Mucosa of rectum (tissue), 2 donors: ENCODE data around the gene LZTS3.

Experiments used
- H3K27ac ChIP-seq, 2 donors: one replicate each; pipeline ENCODE4 v1.7.0; 2013; ENCODE audit warnings: inconsistent platforms in 2 of 2, low read depth in 2 of 2, low read length in 2 of 2
- H3K27me3 ChIP-seq, 2 donors: one replicate each; pipeline ENCODE4 v1.7.0; 2013; ENCODE audit warnings: low read length in 2 of 2; ENCODE audit not compliant: control insufficient read depth in 2 of 2, insufficient read depth in 2 of 2
- H3K36me3 ChIP-seq, 2 donors: one replicate each; pipeline ENCODE4 v1.7.0; 2013; ENCODE audit warnings: low read length in 2 of 2; ENCODE audit not compliant: control insufficient read depth in 2 of 2, insufficient read depth in 2 of 2
- H3K4me1 ChIP-seq, 2 donors: one replicate each; pipeline ENCODE4 v1.7.0; 2013; ENCODE audit warnings: low read length in 2 of 2, mild to moderate bottlenecking in 1 of 2; ENCODE audit not compliant: control insufficient read depth in 2 of 2, insufficient read depth in 2 of 2
- H3K4me3 ChIP-seq, 2 donors: one replicate each; pipeline ENCODE4 v1.7.0; 2013; ENCODE audit warnings: low read length in 2 of 2
- H3K9ac ChIP-seq, 2 donors: one replicate each; pipeline ENCODE4 v1.7.0; 2013; ENCODE audit warnings: low read length in 2 of 2, low read depth in 1 of 2, mild to moderate bottlenecking in 1 of 2
- H3K9me3 ChIP-seq, 2 donors: one replicate each; pipeline ENCODE4 v1.7.0; 2013; ENCODE audit warnings: low read length in 2 of 2; ENCODE audit not compliant: control insufficient read depth in 2 of 2
- donor health status: healthy.
- donor health status: Normal muscosa, but diverticular disease.

Gene LZTS3

DNA sequence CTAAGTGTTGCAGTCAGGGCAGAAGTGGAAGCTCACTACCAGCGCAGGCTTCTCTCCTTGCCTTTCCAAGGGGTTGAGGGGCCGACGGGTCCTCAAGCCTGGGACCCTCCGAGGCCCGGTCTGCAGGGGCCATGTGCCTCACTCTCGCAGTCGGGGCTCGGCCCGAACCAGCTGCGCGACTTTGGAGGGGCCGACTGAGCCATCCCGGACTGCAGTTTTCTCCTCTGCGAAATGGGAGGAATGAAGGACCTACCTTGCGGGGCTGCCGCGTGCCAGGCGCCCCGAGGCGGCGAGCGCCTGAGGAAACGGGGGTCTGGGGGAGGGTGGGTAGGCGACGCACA is 5.6 kb downstream of the LZTS3 start:
- Histone ChIP-seq H3K4me1 (peaks cover 5 to 11% of the 10 kb centered on the region in 2 donors), H3K9ac (peak overlapping the region in 1 of 2 donors; percentile 57), H3K9me3 (no peaks in the 10 kb centered on the region), H3K36me3 (no peaks in the 10 kb centered on the region), H3K27me3 (no peaks in the 10 kb centered on the region), H3K27ac (no peak overlapping the region), H3K4me3 (peak overlapping the region in 1 of 2 donors; percentile 41)

DNA sequence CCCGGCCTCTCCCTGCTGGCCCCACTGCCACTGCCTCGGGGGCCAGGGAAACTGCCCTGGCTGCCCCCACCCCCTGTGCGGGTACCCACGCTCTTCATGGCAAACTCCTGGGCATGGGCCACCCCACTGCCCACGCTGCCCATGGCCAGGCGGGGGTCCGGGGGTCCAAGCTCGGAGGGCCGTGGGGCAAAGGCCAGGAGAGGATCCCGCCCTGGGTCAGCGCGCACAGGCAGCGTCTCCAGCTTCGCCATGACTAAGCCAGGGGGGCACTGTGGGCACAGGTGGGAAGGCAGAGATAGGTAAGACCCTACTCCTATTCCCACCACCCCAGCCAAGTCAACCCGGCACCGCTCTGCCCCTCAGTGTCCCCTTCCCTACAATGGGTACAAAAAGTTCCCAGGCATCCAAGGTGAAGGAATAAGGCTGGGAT is 6.4 kb downstream of the LZTS3 start:
- Histone ChIP-seq H3K27ac (no peak overlapping the region), H3K27me3 (no peaks in the 10 kb centered on the region), H3K4me1 (peaks cover 5 to 11% of the 10 kb centered on the region in 2 donors), H3K9ac (no peak overlapping the region), H3K9me3 (no peaks in the 10 kb centered on the region), H3K36me3 (no peaks in the 10 kb centered on the region), H3K4me3 (no peak overlapping the region)

DNA sequence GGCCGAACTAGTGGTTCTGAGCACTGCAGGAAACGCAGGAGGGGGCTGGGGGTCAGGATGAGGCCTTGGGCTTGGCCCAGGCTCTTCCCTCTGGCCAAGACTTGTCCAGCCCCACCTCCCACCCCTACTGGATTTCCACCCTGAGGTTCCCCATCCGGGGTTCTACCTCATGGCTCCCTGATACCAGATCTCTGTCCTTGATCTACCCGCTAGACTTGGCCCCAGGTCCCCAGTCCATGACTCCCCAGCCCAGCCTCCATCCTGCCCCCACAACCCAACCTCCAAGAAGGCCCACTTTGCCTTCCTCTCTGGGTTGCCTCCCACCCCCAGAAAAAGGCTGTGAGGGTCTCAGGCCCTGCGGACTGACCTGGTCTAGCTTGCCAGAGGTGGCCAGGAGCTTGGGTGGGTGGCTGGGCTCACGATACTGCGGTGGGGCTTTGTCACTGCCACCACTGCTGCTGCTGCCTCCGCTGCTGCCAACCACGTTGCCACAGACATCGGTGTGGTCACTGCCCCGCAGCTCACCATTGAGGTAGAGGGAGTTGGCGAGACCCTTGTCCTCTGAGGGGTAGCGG is 6.9 kb downstream of the LZTS3 start:
- no peaks in the 10 kb centered on the region for H3K27me3 ChIP-seq
- H3K27ac ChIP-seq = no peak overlapping the region
- no peak overlapping the region for H3K9ac ChIP-seq

DNA sequence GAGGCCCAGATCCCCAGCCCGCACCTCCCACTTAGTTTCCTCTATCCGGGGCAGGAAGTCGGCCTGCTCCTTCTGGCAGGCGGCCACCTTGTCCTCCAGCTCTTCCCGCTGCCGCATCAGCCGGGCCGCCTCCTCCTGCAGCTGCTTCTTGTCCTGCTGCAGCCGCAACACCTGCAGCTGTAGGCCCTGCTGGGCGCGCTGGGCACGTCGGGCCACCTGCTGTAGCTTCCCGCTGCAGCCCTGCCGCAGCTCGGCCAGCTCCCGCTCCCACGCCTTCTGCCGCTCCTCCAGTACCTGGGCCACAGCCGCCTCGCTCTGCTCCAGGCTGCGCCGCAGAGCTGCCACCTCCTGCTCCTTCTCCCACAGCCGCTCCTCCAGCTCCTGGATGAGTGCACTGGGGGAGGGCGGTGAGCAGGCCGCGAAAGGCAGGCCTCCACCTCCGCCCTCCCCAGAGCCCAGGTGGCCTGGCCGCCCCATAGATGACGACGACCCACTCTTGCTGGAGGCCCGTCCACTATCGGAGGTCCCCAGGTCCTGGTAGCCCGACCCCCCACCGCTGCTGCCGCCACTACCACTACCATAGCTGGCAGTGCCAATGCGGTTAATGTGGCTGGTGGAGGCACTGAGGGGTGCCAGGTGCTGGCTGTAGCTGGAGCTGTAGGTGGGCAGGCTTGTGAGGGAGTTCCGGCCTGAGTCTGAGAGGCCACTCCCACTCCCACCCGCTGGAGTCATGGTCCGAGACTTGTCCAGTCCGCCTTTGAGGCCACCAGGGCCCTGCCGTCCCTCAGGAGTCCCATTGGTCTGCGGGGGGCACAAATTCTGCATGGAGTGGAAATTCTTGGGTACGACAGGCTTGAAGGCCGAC is 7.6 kb downstream of the LZTS3 start:
- Histone ChIP-seq H3K4me1 (peaks cover 5 to 11% of the 10 kb centered on the region in 2 donors), H3K4me3 (no peak overlapping the region), H3K9me3 (no peaks in the 10 kb centered on the region), H3K9ac (no peak overlapping the region), H3K27ac (no peak overlapping the region), H3K36me3 (no peaks in the 10 kb centered on the region), H3K27me3 (no peaks in the 10 kb centered on the region)

More for the DNA sequence above, 6.9 kb downstream of the LZTS3 start:
- Histone ChIP-seq H3K4me3 (no peak overlapping the region), H3K36me3 (no peaks in the 10 kb centered on the region), H3K4me1 (peaks cover 5 to 11% of the 10 kb centered on the region in 2 donors), H3K9me3 (no peaks in the 10 kb centered on the region)

DNA sequence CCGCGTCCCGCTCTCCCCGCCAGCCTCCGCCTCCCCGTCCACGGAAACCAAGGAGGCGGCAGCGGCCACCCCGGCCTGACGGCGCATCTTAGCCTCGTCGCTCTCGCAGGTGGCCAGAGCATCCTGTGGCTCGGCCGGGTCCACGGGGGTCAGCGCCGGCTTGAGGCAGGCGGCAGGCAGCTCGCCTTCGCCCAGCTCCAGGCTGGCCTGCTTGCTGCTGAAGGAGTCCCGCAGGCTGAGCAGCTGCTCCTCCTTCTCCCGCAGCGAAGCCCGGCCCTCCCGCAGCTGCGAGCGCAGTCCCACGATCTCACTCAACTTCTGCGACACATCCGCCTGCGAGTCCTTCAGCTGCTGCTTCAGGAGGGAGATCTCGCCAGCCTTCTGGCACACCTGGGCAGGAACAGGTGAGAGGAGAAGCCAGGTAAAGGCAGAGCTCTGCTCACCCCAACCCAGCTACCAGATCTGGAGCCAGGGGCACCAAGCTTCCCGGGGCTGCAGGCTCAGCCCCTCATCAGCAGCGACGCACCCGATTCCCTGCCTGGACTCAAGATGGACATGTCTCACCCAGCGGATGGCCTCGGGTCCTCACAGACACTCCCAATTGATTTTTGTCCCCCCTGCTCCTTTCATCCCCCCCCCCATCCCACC is 8.5 kb downstream of the LZTS3 start:
- no peaks in the 10 kb centered on the region for H3K36me3 ChIP-seq
- no peaks in the 10 kb centered on the region for H3K27me3 ChIP-seq
- no peaks in the 10 kb centered on the region for H3K9me3 ChIP-seq
- peaks cover 5 to 14% of the 10 kb centered on the region in 2 donors for H3K4me1 ChIP-seq
- H3K4me3 ChIP-seq = no peak overlapping the region
- H3K9ac ChIP-seq = no peak overlapping the region
- no peak overlapping the region for H3K27ac ChIP-seq

DNA sequence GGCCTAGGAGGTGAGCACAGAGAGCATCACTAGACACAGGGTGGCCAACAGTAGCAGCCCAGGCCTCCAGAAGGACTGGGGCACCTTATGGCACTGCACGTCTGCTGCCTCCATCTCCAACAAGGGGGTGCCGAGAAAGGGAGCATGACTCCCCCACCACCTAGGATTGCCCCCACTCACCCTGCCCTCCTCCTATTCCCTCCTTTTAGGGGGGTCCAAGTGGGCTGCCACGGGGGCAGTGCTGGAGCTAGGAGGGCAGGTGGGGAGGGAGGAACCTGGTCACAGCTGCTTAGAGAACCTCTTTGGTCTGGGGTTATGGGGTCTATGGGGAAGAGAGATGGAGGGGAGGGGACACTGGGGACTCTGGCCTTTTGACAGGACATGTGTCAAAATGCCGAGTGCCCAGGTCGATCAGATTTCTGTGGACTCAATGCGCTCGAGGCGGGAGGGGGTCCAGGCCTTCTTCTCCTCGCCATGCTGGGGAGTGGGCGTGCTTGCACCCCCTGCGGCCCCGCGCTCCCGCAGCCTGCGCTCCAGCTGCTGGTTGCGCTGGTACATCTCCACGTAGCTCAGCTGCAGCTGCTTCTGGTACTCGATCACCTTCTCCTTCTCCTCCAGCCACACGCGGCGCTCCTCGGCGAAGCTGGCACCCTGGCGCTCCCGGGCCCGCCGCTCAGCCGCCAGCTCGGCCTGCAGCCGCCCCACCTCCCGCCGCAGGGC is 9.1 kb downstream of the LZTS3 start:
- Histone ChIP-seq H3K9me3 (no peaks in the 10 kb centered on the region), H3K27me3 (no peaks in the 10 kb centered on the region), H3K4me1 (peaks cover 7 to 15% of the 10 kb centered on the region in 2 donors), H3K27ac (no peak overlapping the region), H3K4me3 (no peak overlapping the region), H3K36me3 (no peaks in the 10 kb centered on the region), H3K9ac (no peak overlapping the region)

DNA sequence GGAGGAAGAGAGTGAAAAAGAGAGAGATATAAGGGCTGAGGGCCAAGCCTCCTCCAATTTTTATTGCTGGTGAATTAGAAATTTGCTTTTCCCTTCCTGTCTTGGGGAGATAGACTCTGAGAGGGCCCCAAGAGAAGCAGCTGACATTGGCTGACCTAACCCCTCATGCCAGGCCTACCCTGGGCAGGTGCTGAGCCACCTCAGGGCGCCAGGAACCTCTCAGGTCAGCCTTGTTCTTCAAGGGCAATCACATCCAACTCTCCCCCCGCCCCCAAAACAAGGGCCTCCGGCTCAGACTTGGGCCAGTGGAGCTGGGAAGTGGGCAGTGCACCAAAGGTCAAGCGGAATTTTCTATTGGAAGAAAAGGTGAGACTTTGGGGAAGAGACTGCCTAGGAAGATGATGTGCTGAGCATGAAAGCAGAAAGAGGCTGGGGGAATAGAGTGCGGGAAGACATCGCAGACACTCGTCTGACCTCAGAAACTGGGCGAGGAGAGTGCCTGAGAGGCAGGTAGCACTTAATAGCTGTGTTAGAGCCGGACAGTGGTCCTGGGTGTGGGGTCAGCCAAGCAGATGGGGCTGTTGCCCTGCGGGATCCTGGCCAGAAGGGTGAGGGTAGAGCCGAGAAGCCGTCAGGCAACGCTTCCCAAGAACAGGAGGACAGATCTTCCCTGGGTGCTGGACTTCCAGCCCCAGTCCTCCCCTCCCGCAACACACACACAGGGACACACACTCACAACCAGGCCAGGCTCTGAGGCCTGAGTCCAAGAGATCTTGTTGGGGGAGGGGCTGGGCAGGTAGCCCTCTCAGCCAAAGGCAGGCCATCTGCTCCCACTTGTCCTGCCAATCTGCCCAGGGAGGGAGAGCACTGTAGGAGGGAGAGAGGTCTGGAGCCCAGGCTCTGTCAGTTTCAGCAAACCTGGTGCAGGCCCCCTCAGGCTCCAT is 10.0 kb downstream of the LZTS3 start:
- H3K4me3 ChIP-seq = no peak overlapping the region
- H3K36me3 ChIP-seq = no peaks in the 10 kb centered on the region
- H3K27ac ChIP-seq = no peak overlapping the region
- H3K9ac ChIP-seq = no peak overlapping the region
- H3K4me1 ChIP-seq = peaks cover 13 to 19% of the 10 kb centered on the region in 2 donors
- H3K9me3 ChIP-seq = no peaks in the 10 kb centered on the region
- H3K27me3 ChIP-seq = no peaks in the 10 kb centered on the region

DNA sequence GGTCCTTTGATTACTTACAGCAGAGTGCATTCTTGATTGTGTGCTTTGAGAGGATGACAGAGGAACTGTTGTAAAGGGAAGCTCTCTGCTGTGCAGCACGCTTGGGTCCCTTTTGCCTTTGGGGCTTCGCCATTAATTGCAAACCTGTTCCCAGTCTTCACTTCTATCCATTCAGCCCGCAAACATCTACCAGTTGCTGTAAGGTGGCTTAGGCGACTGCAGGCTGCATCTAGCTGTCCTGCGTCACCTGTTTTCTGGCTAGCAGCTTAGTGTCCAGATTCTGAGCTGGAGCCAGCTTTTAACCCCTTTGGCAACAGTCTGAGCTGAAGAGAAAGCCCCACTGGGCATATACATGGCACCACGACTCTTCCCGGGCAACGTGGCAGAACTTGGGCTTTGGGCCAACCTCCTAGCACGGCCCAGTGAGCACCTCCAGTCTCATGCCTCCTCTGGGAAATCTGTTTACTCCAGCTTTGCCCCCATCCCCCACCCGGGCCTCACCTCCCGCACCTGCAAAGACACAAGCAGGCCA is 11.2 kb downstream of the LZTS3 start:
- H3K9ac ChIP-seq = no peak overlapping the region
- no peaks in the 10 kb centered on the region for H3K36me3 ChIP-seq
- H3K4me1 ChIP-seq = peaks cover 19 to 21% of the 10 kb centered on the region in 2 donors
- no peaks in the 10 kb centered on the region for H3K9me3 ChIP-seq
- H3K27ac ChIP-seq = no peak overlapping the region
- H3K4me3 ChIP-seq = no peak overlapping the region
- no peaks in the 10 kb centered on the region for H3K27me3 ChIP-seq
